Upper lobe of left lung (tissue), 6 donors: ENCODE results near the gene TPST1. TPM values are rescaled to one million over a fixed set of nuclear protein-coding genes. Genes with fewer than 3 reads are reported as not detected.

Experiments
- ATAC-seq, 2 donors: fragments of 200-7000 bp; cut with Tn5 transposase; one replicate each; pipeline ENCODE4 v1.9.1; 2022; ENCODE audit warnings: mild to moderate bottlenecking in 2 of 2, moderate library complexity in 2 of 2; ENCODE audit not compliant: low FRiP score in 2 of 2
- DNase-seq, 2 donors: peaks; one replicate each; pipeline ENCODE4 v3.0.0-alpha.2; 2019 to 2020
- H3K27ac ChIP-seq, 4 donors: fragments of 200-600 bp; sonication (generic); one replicate each; pipeline ENCODE4 v1.5.1; 2016 to 2019
- H3K27me3 ChIP-seq, 4 donors: fragments of 200-600 bp; sonication (generic); one replicate each; pipeline ENCODE4 v1.5.1; 2017 to 2019
- H3K36me3 ChIP-seq, 4 donors: fragments of 200-600 bp; sonication (generic); one replicate each; pipeline ENCODE4 v1.5.1; 2016 to 2019
- H3K4me1 ChIP-seq, 4 donors: fragments of 200-600 bp; sonication (generic); one replicate each; pipeline ENCODE4 v1.5.1; 2018 to 2019
- H3K4me3 ChIP-seq, 4 donors: fragments of 200-600 bp; sonication (generic); one replicate each; pipeline ENCODE4 v1.5.1; 2017 to 2019; ENCODE audit warnings: mild to moderate bottlenecking in 2 of 4, moderate library complexity in 1 of 4
- H3K9me3 ChIP-seq, 4 donors: fragments of 200-600 bp; sonication (generic); one replicate each; pipeline ENCODE4 v1.5.1; 2018 to 2019
- EP300 ChIP-seq, 4 donors: sonication (generic); formaldehyde crosslinking; IDR thresholded peaks; one replicate each; pipeline ENCODE4 v1.5.1; 2017; ENCODE audit warnings: antibody characterized with exemption in 4 of 4, control low read depth in 2 of 4
- POLR2A ChIP-seq, 4 donors: fragments of 450-650 bp; IDR thresholded peaks; one replicate each; pipeline ENCODE4 v1.5.1; 2016 to 2017; ENCODE audit warnings: antibody characterized with exemption in 4 of 4, mild to moderate bottlenecking in 2 of 4
- POLR2AphosphoS5 ChIP-seq, 2 donors: sonication (generic); formaldehyde crosslinking; IDR thresholded peaks; one replicate each; pipeline ENCODE4 v1.5.1; 2017; ENCODE audit warnings: antibody characterized with exemption in 2 of 2
- WGBS, 2 donors: methylation state at CpG; one replicate each; pipeline ENCODE4 v1.1.5; 2017 to 2018; 5-methylcytosine and 5-hydroxymethylcytosine counted together
- total RNA-seq, 6 donors: library from RNA; depleted of rRNA in 4 of 6; stranded (reverse); fragments of >200 nt in 4 of 6; gene quantifications; one replicate each; pipeline versions ENCODE4 v1.1.0 to v1.2.1, GENCODE V29; 2016 to 2021
- TF ChIP-seq, protein P1 (sequence below), 6 experiments: fragments of 450-650 bp in 4 of 6; fragments of 200-600 bp in 2 of 6; sonication (generic) in 2 of 6; IDR thresholded peaks; one replicate each; pipeline ENCODE4 v1.5.1; 2016 to 2019; ENCODE audit warnings: antibody characterized with exemption in 6 of 6
- donor health status: DM: no; HTN: no; CAD: no; lungs with moderate emphysema.
- donor health status: DM: no; HTN: yes; CAD: no; lungs with severe emphysema.

Gene TPST1
- total RNA-seq, 6 donors from 2014 or later, result 17.1 to 69.1 (median 19.0) TPM

- no peaks in the 10 kb centered on the region for H3K27me3 ChIP-seq
- WGBS, 2 donors, result 78 to 79% methylated on average over 2 of the region's 2 CpGs
- H3K9me3 ChIP-seq, result no peaks in the 10 kb centered on the region
- peaks cover 0 to 9% (median 0%) of the 10 kb centered on the region in 4 donors for H3K36me3 ChIP-seq
- H3K27ac ChIP-seq, result no peak overlapping the region
- no peak overlapping the region for H3K4me3 ChIP-seq
- DNase-seq (no peak), ATAC-seq (no peak)
- TF ChIP-seq EP300 (IDR thresholded peaks at IDR 0.05), result no peak
- TF ChIP-seq, protein P1, sequence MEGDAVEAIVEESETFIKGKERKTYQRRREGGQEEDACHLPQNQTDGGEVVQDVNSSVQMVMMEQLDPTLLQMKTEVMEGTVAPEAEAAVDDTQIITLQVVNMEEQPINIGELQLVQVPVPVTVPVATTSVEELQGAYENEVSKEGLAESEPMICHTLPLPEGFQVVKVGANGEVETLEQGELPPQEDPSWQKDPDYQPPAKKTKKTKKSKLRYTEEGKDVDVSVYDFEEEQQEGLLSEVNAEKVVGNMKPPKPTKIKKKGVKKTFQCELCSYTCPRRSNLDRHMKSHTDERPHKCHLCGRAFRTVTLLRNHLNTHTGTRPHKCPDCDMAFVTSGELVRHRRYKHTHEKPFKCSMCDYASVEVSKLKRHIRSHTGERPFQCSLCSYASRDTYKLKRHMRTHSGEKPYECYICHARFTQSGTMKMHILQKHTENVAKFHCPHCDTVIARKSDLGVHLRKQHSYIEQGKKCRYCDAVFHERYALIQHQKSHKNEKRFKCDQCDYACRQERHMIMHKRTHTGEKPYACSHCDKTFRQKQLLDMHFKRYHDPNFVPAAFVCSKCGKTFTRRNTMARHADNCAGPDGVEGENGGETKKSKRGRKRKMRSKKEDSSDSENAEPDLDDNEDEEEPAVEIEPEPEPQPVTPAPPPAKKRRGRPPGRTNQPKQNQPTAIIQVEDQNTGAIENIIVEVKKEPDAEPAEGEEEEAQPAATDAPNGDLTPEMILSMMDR (IDR thresholded peaks at IDR 0.05), result no peak
- TF ChIP-seq POLR2AphosphoS5 (IDR thresholded peaks at IDR 0.05), result no peak
- TF ChIP-seq POLR2A (IDR thresholded peaks at IDR 0.05), result no peak
- H3K4me1 ChIP-seq, result peaks cover 0 to 5% (median 3%) of the 10 kb centered on the region in 4 donors
These were observed 39.9 kb downstream of the TPST1 start for GRCh38 chr7:66245008-66245407.

DNA sequence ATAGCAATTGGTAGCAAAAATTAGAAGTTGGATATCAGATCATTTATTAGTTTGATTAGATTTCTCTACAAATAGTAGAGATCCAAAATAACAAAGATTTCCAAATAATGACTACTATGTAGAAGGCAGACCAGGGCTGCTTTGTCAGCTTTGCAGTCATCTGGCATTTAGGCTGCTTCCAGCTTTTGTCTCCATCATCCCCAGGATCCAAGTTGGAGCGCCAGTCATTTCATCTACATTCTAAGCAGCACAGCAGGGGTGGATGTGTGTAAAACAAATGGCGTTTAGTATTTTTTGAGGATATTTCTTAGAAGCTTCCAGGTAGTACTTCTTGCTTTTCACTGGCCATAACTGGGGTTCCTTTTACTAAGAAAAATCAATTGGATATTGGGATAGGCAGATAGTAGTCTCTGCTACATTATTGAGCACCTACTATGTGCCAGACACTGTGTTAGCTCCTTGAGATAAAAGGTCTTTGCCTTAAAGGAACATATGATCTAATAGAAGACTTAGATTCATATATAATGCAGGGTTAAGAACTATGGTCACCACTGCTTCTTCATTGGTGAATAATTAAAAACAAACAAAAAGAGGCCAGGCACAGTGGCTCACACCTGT is 41.5 kb downstream of the TPST1 start:
- no peaks in the 10 kb centered on the region for H3K36me3 ChIP-seq
- 84 to 91% methylated on average over 2 of the region's 2 CpGs for WGBS, 2 donors
- no peak overlapping the region for H3K27ac ChIP-seq
- TF ChIP-seq POLR2AphosphoS5 (IDR thresholded peaks at IDR 0.05) (no peak), POLR2A (IDR thresholded peaks at IDR 0.05) (no peak)
- TF ChIP-seq, protein P1 (IDR thresholded peaks at IDR 0.05), result no peak
- H3K4me1 ChIP-seq, result peaks cover 0 to 5% (median 3%) of the 10 kb centered on the region in 4 donors
- H3K9me3 ChIP-seq, result no peaks in the 10 kb centered on the region
- no peak for DNase-seq
- H3K4me3 ChIP-seq, result no peak overlapping the region
- no peaks in the 10 kb centered on the region for H3K27me3 ChIP-seq
- ATAC-seq, result no peak

- Histone ChIP-seq H3K4me1 (peaks cover 0 to 5% (median 3%) of the 10 kb centered on the region in 4 donors), H3K4me3 (no peak overlapping the region), H3K27ac (no peak overlapping the region), H3K27me3 (no peaks in the 10 kb centered on the region), H3K36me3 (no peaks in the 10 kb centered on the region), H3K9me3 (no peaks in the 10 kb centered on the region)
- DNase-seq (no peak), ATAC-seq (no peak)
- TF ChIP-seq EP300 (IDR thresholded peaks at IDR 0.05) (no peak), POLR2A (IDR thresholded peaks at IDR 0.05) (no peak), POLR2AphosphoS5 (IDR thresholded peaks at IDR 0.05) (no peak)
- TF ChIP-seq, protein P1 (IDR thresholded peaks at IDR 0.05), result no peak
- 84 to 87% methylated on average over 4 of the region's 4 CpGs for WGBS, 2 donors
These were observed 42.4 kb downstream of the TPST1 start for GRCh38 chr7:66247380-66248078.

DNA sequence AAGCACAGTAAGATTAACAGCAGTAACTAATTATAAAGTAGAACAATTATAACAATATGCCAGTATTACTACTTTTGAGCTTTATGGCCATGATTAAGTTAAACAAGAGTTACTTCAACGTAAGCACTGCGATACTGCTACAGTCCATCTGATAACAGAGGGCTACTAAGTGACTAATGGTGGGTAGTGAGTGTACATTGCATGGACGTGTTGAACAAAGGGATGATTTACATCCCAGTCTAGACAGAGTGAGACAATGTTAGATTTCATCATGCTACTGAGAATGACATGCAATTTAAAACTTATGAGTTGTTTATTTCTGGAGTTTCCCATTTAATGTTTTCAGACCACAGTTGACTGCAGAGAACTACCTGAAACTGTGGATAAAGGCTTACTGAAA is 45.6 kb downstream of the TPST1 start:
- no peak for ATAC-seq
- peaks cover 0 to 6% (median 3%) of the 10 kb centered on the region in 4 donors for H3K4me1 ChIP-seq
- H3K36me3 ChIP-seq, result no peaks in the 10 kb centered on the region
- H3K27me3 ChIP-seq, result no peaks in the 10 kb centered on the region
- no peak for DNase-seq
- no peak overlapping the region for H3K27ac ChIP-seq
- 67 to 82% methylated on average over 3 of the region's 3 CpGs for WGBS, 2 donors
- no peaks in the 10 kb centered on the region for H3K9me3 ChIP-seq
- TF ChIP-seq, protein P1 (IDR thresholded peaks at IDR 0.05), result no peak
- TF ChIP-seq POLR2A (IDR thresholded peaks at IDR 0.05), result no peak
- H3K4me3 ChIP-seq, result no peak overlapping the region
